Epithelial cell of proximal tubule (primary cell): ENCODE results near the gene CA10. TPM values are rescaled to one million over a fixed set of nuclear protein-coding genes. Genes with fewer than 3 reads are reported as not detected.

Experiments used
- DNase-seq: peaks from one replicate; pipeline ENCODE4 v3.0.0-alpha.2; 2011; ENCODE audit warnings: low read depth
- H3K4me3 ChIP-seq: 2 replicates; pipeline ENCODE4 v1.5.1; 2011; ENCODE audit warnings: low read depth, mild to moderate bottlenecking, low read length
- CTCF ChIP-seq: conservative IDR thresholded peaks from 2 replicates; pipeline ENCODE4 v1.5.1; 2012; ENCODE audit warnings: low read depth, mild to moderate bottlenecking, low read length
- total RNA-seq: library from RNA; depleted of rRNA; stranded (reverse); fragments of >200 nt; gene quantifications from 2 replicates; pipeline ENCODE4 v1.2.3, GENCODE V29; 2015

Gene CA10
- total RNA-seq, 1 donor from 2014 or later, result 0.58 TPM

GRCh38 chr17:51946311-51946710 lies 212.2 kb downstream of the CA10 start:
- no peak for TF ChIP-seq CTCF
- no peak overlapping the region for H3K4me3 ChIP-seq
- DNase-seq, result no peak

GRCh38 chr17:51941272-51941671 lies 217.2 kb downstream of the CA10 start:
- no peak overlapping the region for H3K4me3 ChIP-seq
- TF ChIP-seq CTCF, result no peak
- DNase-seq, result no peak

- TF ChIP-seq CTCF, result no peak
- H3K4me3 ChIP-seq, result no peak overlapping the region
- DNase-seq, result no peak
Observed at GRCh38 chr17:51937264-51937663, 221.2 kb downstream of the CA10 start.

- DNase-seq, result no peak
- H3K4me3 ChIP-seq, result no peak overlapping the region
- no peak for TF ChIP-seq CTCF
Observed at GRCh38 chr17:51935477-51935876, 223.0 kb downstream of the CA10 start.

- no peak overlapping the region for H3K4me3 ChIP-seq
- DNase-seq, result no peak
- TF ChIP-seq CTCF, result no peak
Observed at GRCh38 chr17:51933647-51934046, 224.9 kb downstream of the CA10 start.

GRCh38 chr17:51926448-51926847 lies 232.1 kb downstream of the CA10 start:
- no peak for DNase-seq
- H3K4me3 ChIP-seq, result no peak overlapping the region
- no peak for TF ChIP-seq CTCF

- DNase-seq, result no peak
- H3K4me3 ChIP-seq, result no peak overlapping the region
- no peak for TF ChIP-seq CTCF
Observed at GRCh38 chr17:51921500-51921899, 237.0 kb downstream of the CA10 start.
